HG02798 (cell line): ENCODE measurements around the gene ACER3.
"Not testable (repeated sequence)": the region's sequence is repeated elsewhere in the genome, so short reads cannot be mapped to it uniquely, and the experiment has no call there.

Experiments used
- ATAC-seq: cut with Tn5 transposase; IDR thresholded peaks from one replicate; pipeline ENCODE4 v1.9.1; 2021; ENCODE audit warnings: mild to moderate bottlenecking; ENCODE audit not compliant: unreplicated experiment, poor library complexity

ACER3 gene

GRCh38 chr11:76862794-76863193, 2.1 kb downstream of the ACER3 start:
- not testable (repeated sequence) for ATAC-seq

DNA sequence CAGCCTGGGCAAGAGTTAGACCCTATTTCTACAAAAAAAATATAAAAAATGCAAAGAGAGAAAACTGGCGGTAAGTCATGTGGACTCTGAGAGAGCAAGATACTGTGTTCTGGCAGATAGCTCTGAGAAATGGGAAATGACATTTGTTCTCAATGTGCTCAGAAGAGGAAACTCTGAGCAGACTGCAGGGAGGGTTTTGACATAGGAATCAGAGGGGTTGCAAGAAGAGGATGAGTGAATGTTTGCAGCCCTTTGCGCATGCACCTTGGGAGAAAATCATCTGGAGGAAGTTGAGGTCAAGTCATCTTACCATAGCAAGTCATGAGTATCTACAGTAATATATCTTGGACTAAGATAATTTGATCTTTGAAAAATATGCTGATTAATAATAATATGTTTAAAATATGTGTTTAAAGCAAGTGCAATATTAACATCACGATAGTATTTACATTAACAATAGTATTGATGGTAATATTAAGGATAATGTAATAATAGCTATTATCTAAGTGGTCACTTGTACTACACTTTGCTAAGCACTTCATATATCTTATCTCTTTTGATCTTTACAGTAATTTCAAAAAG, 2.6 kb downstream of the ACER3 start:
- no peak for ATAC-seq

DNA sequence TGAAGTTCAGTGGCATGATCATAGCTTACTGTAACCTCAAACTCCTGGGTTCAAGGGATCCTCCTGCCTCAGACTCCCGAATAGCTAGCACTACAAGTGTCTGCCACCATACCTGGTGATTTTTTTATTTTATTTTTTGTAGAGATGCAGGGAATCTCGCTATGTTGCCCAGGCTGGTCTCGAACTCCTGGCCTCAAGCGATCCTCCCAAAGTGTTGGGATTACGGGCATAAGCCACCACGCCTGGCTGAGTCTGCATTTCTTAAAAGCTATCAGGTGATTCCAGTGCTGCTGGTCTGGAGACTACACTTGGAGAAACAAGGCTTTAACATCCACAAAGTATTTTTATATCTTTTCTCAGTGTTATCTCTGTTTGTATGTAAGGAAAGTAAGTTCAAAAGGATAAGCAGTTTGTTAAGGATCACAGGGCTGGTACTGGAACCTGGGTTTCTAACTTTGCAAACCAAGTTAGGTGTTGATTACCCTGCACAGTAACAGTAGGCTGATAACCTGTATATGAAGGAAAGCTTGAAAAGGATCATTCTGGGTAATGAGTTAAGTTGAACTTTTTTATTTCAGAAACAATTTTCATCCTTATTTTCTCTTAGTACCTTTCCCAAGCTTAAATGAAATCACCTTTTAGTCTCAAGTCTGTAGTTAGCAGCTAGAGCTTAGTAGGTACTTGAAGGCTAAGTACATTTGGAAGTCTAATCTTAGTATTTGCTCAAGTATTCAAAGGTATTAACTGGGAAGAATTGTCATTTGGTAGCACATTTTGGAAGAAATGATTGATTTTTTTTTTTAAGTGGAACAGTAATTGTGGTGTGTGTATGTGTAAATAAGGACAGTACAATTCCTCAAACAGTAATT, 12.5 kb downstream of the ACER3 start:
- no peak for ATAC-seq

GRCh38 chr11:76878014-76878413, 17.3 kb downstream of the ACER3 start:
- ATAC-seq = no peak

DNA sequence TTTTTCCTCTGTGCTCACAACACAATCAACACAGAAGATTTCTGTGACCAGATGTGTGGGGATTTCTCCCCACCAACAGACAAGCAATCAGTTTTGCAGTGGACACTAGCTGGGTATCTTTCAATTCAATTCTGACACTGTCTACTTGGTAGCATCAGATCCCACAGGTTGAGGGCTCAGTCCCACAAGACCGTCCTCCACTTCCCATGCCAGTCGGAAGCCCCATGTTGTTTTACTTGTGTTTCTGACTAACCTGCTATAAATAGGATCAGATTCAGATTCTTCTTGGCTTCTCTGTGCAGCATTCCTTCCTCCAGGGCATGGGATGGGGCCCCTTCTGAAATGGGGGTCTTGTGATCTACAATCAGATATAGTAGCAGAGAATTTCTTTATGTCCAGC, 19.6 kb downstream of the ACER3 start:
- no peak for ATAC-seq

- ATAC-seq = no peak
Observed at GRCh38 chr11:76880956-76881355, 20.2 kb downstream of the ACER3 start.

DNA sequence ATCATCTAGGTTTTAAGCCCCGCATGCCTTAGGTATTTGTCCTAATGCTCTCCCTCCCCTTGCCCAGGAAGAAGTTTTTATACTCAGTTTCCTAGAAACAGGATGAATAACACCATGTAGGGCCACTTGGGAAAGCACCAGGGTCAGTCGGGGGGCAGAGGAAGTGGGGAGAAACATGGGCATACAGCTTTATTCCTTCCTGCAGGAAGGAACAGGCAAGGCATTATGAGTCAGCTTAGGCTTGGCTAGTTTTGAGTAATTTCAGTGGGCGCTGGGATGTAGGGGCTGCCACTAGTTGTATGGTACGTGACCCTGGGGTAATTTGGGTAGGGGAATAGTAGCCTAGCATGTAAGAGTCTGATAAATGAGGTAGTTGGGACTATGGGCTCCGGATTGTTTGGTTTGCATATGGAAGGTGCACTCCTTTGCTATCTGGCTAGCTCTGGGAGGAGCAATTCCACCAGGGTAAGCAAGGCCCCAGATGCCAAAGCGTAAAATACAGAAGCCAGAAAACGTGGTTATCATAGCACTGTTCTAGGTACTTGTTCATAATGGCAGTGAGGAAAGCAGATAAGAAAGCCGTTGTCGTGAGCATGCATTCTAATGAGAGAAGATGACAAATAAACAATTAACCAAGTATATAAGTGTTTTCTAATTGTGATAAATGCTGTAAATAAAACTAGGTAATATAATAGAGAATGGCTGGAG, 24.8 kb downstream of the ACER3 start:
- ATAC-seq = no peak

GRCh38 chr11:76888989-76889388, 28.3 kb downstream of the ACER3 start:
- ATAC-seq = no peak

- ATAC-seq = no peak
Observed at GRCh38 chr11:76889411-76889975, 28.8 kb downstream of the ACER3 start.

DNA sequence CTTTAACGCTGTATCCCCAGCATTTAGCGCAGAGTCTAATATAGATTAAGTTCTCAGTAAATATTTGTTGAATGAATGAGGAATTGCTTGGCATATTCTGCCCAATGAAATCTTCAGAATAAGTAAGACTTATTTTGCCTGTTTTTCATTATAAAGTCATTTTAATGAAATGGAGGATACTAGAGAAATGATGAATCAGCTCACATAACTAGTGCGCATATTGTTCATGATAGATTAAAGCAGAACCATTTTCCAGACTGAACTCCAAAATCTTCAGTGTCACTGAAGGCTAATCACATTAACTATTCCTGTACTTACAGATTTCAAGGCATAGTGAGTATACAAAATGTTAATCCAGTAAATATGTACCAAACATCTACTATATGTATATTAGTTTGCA, 29.6 kb downstream of the ACER3 start:
- ATAC-seq = no peak

- no peak for ATAC-seq
Observed at GRCh38 chr11:76891285-76891684, 30.6 kb downstream of the ACER3 start.

GRCh38 chr11:76891793-76892192, 31.1 kb downstream of the ACER3 start:
- no peak for ATAC-seq

DNA sequence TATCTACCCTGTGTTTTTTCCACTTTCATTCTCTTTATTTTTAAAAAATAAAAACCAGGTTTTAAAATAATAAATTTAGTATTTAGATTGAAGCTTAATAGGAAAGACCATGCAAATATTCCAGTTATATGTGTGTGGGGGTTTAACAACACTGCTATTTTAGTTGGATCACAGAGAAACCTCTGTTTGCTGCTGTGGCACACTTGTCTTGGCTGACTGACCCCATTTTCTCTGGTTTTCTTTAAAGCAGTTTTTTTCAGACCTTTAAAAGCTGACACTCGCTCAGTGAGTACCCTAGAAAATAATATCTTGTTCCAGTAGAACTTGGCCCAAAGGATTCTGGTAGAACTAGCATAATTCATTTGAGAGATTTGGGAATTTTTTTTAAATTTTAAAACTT, 31.6 kb downstream of the ACER3 start:
- no peak for ATAC-seq

GRCh38 chr11:76897233-76897632, 36.5 kb downstream of the ACER3 start:
- ATAC-seq = no peak

DNA sequence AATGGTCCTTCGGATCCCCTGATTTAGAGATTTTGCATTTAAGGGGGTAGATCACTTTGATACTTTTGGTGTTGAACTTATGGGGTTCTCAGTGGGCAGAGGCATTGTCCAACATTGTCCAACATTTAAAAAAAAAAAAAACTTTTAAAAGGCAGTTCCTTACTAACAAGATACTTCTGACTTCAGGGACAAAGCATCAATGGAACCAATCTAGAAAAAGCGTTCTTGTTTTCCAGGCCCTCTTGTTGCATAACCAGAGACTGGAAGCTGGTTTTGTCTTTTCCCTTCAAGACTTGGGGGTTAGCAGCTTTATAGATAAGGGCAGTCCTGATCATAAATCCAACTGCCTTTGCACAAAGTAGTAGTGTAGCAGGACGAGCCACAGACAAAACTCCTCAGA, 40.4 kb downstream of the ACER3 start:
- no peak for ATAC-seq

DNA sequence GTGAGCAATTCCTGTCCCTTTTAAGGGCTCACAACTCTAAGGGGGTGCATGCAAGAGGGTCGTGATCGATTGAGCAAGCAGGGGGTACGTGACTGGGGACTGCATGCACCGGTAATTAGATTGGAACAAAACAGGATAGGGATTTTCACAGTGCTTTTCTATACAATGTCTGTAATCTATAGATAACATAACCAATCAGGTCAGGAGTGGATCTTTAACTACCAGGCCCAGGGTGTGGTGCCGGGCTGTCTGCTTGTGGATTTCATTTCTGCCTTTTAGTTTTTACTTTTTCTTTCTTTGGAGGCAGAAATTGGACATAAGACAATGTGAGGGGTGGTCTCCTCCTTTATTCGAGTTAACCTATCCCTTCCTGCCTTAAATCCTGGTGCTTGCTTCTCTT, 40.9 kb downstream of the ACER3 start:
- ATAC-seq = not testable (repeated sequence)

GRCh38 chr11:76902121-76903014, 41.6 kb downstream of the ACER3 start:
- no peak for ATAC-seq

DNA sequence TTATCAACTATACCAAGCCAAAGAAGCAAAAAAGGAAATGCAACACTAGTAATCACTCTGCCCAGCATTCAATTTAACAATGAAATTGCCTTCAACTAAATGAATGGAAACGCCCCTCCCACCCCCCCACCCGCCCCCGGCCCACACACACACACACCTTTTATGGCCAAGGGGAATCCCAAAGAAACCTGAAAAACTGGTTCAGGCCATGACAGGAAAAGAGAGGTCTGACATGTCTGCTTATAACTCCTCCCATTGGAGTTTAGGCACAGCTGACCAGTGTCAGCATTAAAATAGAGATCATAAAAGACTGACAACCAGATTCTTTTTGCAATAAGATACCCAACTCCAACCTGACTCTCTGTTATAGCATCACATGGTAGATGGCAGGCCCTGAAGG, 42.6 kb downstream of the ACER3 start:
- ATAC-seq = no peak

DNA sequence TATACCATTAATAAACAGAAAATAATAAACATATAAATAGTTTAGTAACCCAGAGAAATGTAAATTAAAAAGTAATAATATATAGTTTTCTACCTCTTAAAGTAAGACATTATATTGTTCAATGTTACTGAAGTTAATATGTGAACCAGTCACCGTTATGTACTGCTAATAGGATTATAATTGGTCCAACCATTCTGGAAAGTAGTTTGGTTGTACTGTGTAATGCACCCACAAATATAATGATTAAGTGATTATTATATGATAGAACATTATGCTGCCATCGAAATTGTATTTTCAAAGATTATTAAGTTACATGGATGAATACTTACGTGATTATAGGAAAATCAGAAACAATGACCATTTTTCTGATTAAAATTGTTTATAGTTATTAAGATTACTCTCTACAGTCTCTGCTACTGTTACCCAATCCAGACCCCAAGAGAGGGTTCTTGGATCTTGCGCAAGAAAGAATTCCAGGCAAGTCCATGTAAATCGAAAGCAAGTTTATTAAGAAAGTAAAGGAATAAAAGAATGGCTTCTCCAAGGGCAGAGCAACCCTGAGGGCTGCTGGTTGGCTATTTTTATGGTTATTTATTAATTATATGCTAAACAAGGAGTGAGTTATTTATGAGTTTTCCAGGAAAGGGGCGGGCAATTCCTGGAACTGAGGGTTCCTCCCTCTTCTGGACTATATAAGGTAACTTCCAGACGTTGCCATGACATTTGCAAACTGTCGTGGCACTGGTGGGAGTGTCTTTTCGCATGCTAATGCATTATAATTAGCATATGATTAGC, 50.1 kb downstream of the ACER3 start:
- no peak for ATAC-seq
